DOHH2 (cell line): ENCODE data around the gene CD59.

Experiments used
- H3F3A ChIP-seq: fragments of 200-600 bp; sonication (generic), shearing (Covaris generic); 2 replicates; pipeline ENCODE4 v1.6.0; 2016; ENCODE audit warnings: antibody characterized with exemption, mild to moderate bottlenecking; ENCODE audit not compliant: control insufficient read depth, insufficient read depth
- H3K27ac ChIP-seq: fragments of 200-600 bp; sonication (generic); 2 replicates; pipeline ENCODE4 v1.5.1; 2014; ENCODE audit warnings: low read depth, mild to moderate bottlenecking, low read length, moderate library complexity
- H3K27me3 ChIP-seq: fragments of 200-600 bp; sonication (generic); 2 replicates; pipeline ENCODE4 v1.6.1; 2014; ENCODE audit warnings: mild to moderate bottlenecking, low read length, mixed read lengths; ENCODE audit not compliant: control insufficient read depth
- H3K36me3 ChIP-seq: fragments of 200-600 bp; sonication (generic); 2 replicates; pipeline ENCODE4 v1.6.1; 2014; ENCODE audit warnings: mild to moderate bottlenecking, low read length, moderate library complexity, mixed read lengths; ENCODE audit not compliant: control insufficient read depth
- H3K4me1 ChIP-seq: fragments of 200-600 bp; sonication (generic); 2 replicates; pipeline ENCODE4 v1.6.1; 2014; ENCODE audit warnings: mild to moderate bottlenecking, low read length, mixed read lengths; ENCODE audit not compliant: control insufficient read depth
- H3K4me2 ChIP-seq: fragments of 200-600 bp; sonication (generic); 2 replicates; pipeline ENCODE4 v1.6.0; 2014; ENCODE audit warnings: mild to moderate bottlenecking, low read length, moderate library complexity
- H3K4me3 ChIP-seq: fragments of 200-600 bp; sonication (generic); 2 replicates; pipeline ENCODE4 v1.5.1; 2014; ENCODE audit warnings: mild to moderate bottlenecking, low read length, mixed read lengths
- H3K79me2 ChIP-seq: fragments of 200-600 bp; sonication (generic); 2 replicates; pipeline ENCODE4 v1.6.1; 2014; ENCODE audit warnings: mild to moderate bottlenecking, low read length, mixed read lengths; ENCODE audit not compliant: control insufficient read depth
- H3K9me2 ChIP-seq: fragments of 200-600 bp; sonication (generic); replicated peaks from 2 replicates; pipeline ENCODE4 v1.6.1; 2014; ENCODE audit warnings: mild to moderate bottlenecking, low read length, mixed read lengths; ENCODE audit not compliant: control insufficient read depth
- H3K9me3 ChIP-seq: fragments of 200-600 bp; sonication (generic); 2 replicates; pipeline ENCODE4 v1.6.1; 2014; ENCODE audit warnings: antibody characterized with exemption, low read length, mixed read lengths; ENCODE audit not compliant: control insufficient read depth, insufficient read depth
- H4K20me1 ChIP-seq: fragments of 200-600 bp; sonication (generic); 2 replicates; pipeline ENCODE4 v1.6.0; 2014; ENCODE audit warnings: low read depth, mild to moderate bottlenecking, antibody characterized with exemption, low read length, moderate library complexity; ENCODE audit not compliant: control insufficient read depth, insufficient read depth
- CTCF ChIP-seq: fragments of 200-600 bp; sonication (generic); IDR thresholded peaks from one replicate; pipeline ENCODE4 v1.5.1; 2014; ENCODE audit warnings: antibody characterized with exemption, mild to moderate bottlenecking, low read depth, low read length; ENCODE audit not compliant: poor library complexity, severe bottlenecking
- EZH2phosphoT487 ChIP-seq: fragments of 200-600 bp; sonication (generic); IDR thresholded peaks from 2 replicates; pipeline ENCODE4 v1.6.1; 2017; ENCODE audit warnings: borderline replicate concordance, mild to moderate bottlenecking, antibody characterized with exemption, low read length, moderate library complexity, mixed read lengths

The CD59 gene

GRCh38 chr11:33689501-33689900 lies 46.7 kb downstream of the CD59 start:
- Histone ChIP-seq H3K4me3 (no peak overlapping the region), H3K4me1 (no peaks in the 10 kb centered on the region), H4K20me1 (no peaks in the 10 kb centered on the region), H3K27ac (no peak overlapping the region), H3K27me3 (no peaks in the 10 kb centered on the region), H3F3A (no peaks in the 10 kb centered on the region), H3K36me3 (no peaks in the 10 kb centered on the region), H3K4me2 (no peak overlapping the region), H3K9me3 (no peaks in the 10 kb centered on the region), H3K9me2 (no peaks in the 10 kb centered on the region), H3K79me2 (no peaks in the 10 kb centered on the region)
- TF ChIP-seq EZH2phosphoT487 = no peak
- TF ChIP-seq CTCF = no peak

GRCh38 chr11:33689085-33689484 lies 47.1 kb downstream of the CD59 start:
- no peaks in the 10 kb centered on the region for H4K20me1 ChIP-seq
- no peak overlapping the region for H3K4me2 ChIP-seq
- no peaks in the 10 kb centered on the region for H3K79me2 ChIP-seq
- TF ChIP-seq CTCF (no peak), EZH2phosphoT487 (no peak)
- H3K4me1 ChIP-seq = no peaks in the 10 kb centered on the region
- H3F3A ChIP-seq = no peaks in the 10 kb centered on the region
- H3K36me3 ChIP-seq = no peaks in the 10 kb centered on the region
- no peak overlapping the region for H3K4me3 ChIP-seq
- H3K9me3 ChIP-seq = no peaks in the 10 kb centered on the region
- H3K27me3 ChIP-seq = no peaks in the 10 kb centered on the region
- no peaks in the 10 kb centered on the region for H3K9me2 ChIP-seq
- no peak overlapping the region for H3K27ac ChIP-seq

GRCh38 chr11:33687733-33688479 lies 48.3 kb downstream of the CD59 start:
- Histone ChIP-seq H3K79me2 (no peaks in the 10 kb centered on the region), H3K27ac (no peak overlapping the region), H3K9me2 (no peaks in the 10 kb centered on the region), H3F3A (no peaks in the 10 kb centered on the region), H3K4me2 (no peak overlapping the region), H3K36me3 (no peaks in the 10 kb centered on the region), H3K27me3 (no peaks in the 10 kb centered on the region), H3K4me1 (no peaks in the 10 kb centered on the region), H4K20me1 (no peaks in the 10 kb centered on the region), H3K4me3 (no peak overlapping the region), H3K9me3 (no peaks in the 10 kb centered on the region)
- TF ChIP-seq EZH2phosphoT487 = no peak
- TF ChIP-seq CTCF = peak; percentile 87
